MV-4-11 (cell line): Measurements from ENCODE around the gene TMEM106B.

Experiments used
- DNase-seq: peaks from one replicate; lab custom pipeline; 2025; lab: John Stamatoyannopoulos, UW

Gene TMEM106B

GRCh38 chr7:12228024-12228423 lies 16.9 kb downstream of the TMEM106B start:
- no peak for DNase-seq

- DNase-seq = no peak
Observed at GRCh38 chr7:12229046-12229445, 18.0 kb downstream of the TMEM106B start.

GRCh38 chr7:12231097-12231496 lies 20.0 kb downstream of the TMEM106B start:
- DNase-seq = no peak

- no peak for DNase-seq
Observed at GRCh38 chr7:12233175-12233574, 22.1 kb downstream of the TMEM106B start.

- no peak for DNase-seq
Observed at GRCh38 chr7:12234334-12234865, 23.3 kb downstream of the TMEM106B start.

GRCh38 chr7:12235970-12236369 lies 24.9 kb downstream of the TMEM106B start:
- no peak for DNase-seq

GRCh38 chr7:12237007-12237406 lies 25.9 kb downstream of the TMEM106B start:
- no peak for DNase-seq

GRCh38 chr7:12239806-12240205 lies 28.7 kb downstream of the TMEM106B start:
- peak; percentile 26 for DNase-seq

GRCh38 chr7:12244129-12244528 lies 33.0 kb downstream of the TMEM106B start:
- peak; percentile 31 for DNase-seq

GRCh38 chr7:12244694-12245093 lies 33.6 kb downstream of the TMEM106B start:
- DNase-seq = no peak

- DNase-seq = no peak
Observed at GRCh38 chr7:12249706-12250105, 38.6 kb downstream of the TMEM106B start.

GRCh38 chr7:12250232-12250631 lies 39.1 kb downstream of the TMEM106B start:
- no peak for DNase-seq

GRCh38 chr7:12256090-12256489 lies 45.0 kb downstream of the TMEM106B start:
- DNase-seq = no peak

GRCh38 chr7:12257582-12257981 lies 46.5 kb downstream of the TMEM106B start:
- DNase-seq = peak; percentile 93

GRCh38 chr7:12258074-12258473 lies 47.0 kb downstream of the TMEM106B start:
- no peak for DNase-seq

- no peak for DNase-seq
Observed at GRCh38 chr7:12267542-12267941, 56.4 kb downstream of the TMEM106B start.

- DNase-seq = no peak
Observed at GRCh38 chr7:12269100-12269895, 58.2 kb downstream of the TMEM106B start.

- no peak for DNase-seq
Observed at GRCh38 chr7:12281038-12281437, 69.9 kb downstream of the TMEM106B start.

GRCh38 chr7:12287901-12288300 lies 76.8 kb downstream of the TMEM106B start:
- DNase-seq = no peak

- no peak for DNase-seq
Observed at GRCh38 chr7:12289996-12290395, 78.9 kb downstream of the TMEM106B start.

- no peak for DNase-seq
Observed at GRCh38 chr7:12290761-12291160, 79.7 kb downstream of the TMEM106B start.

- no peak for DNase-seq
Observed at GRCh38 chr7:12291870-12292269, 80.8 kb downstream of the TMEM106B start.
